Gastroesophageal sphincter (tissue), 4 donors: Measurements from ENCODE around the gene FRMD3. TPM values are rescaled to one million over a fixed set of nuclear protein-coding genes. Genes with fewer than 3 reads are reported as not detected.

ENCODE experiments used
- ATAC-seq: fragments of 150-250 bp; one replicate; pipeline ENCODE4 v1.9.1; 2016; ENCODE audit warnings: mild to moderate bottlenecking, moderate library complexity
- H3K27ac ChIP-seq, 4 donors: fragments of 200-600 bp; sonication (generic) in 3 of 4; 1 replicate in 3 of 4; 2 replicates in 1 of 4; pipeline ENCODE4 v1.5.1; 2016 to 2019
- H3K27me3 ChIP-seq: fragments of 200-600 bp; sonication (generic); one replicate; pipeline ENCODE4 v1.5.1; 2019
- H3K36me3 ChIP-seq, 2 donors: fragments of 200-600 bp; sonication (generic); one replicate each; pipeline ENCODE4 v1.5.1; 2019; ENCODE audit warnings: control low read depth in 1 of 2
- H3K4me1 ChIP-seq, 3 donors: fragments of 200-600 bp; sonication (generic); 1 replicate in 2 of 3; 2 replicates in 1 of 3; pipeline ENCODE4 v1.5.1; 2016 to 2019; ENCODE audit warnings: control low read depth in 2 of 3
- H3K4me3 ChIP-seq, 2 donors: fragments of 200-600 bp; sonication (generic); one replicate each; pipeline ENCODE4 v1.5.1; 2019; ENCODE audit warnings: mild to moderate bottlenecking in 1 of 2, moderate library complexity in 1 of 2
- H3K9me3 ChIP-seq, 3 donors: fragments of 200-600 bp; sonication (generic); one replicate each; pipeline ENCODE4 v1.5.1; 2017 to 2019; ENCODE audit warnings: control low read depth in 2 of 3
- EP300 ChIP-seq: sonication (generic); formaldehyde crosslinking; IDR thresholded peaks from one replicate; pipeline ENCODE4 v1.6.1; 2017; ENCODE audit warnings: antibody characterized with exemption, mild to moderate bottlenecking
- POLR2A ChIP-seq, 2 donors: fragments of 450-650 bp; IDR thresholded peaks; one replicate each; pipeline ENCODE4 v1.6.1; 2017; ENCODE audit warnings: antibody characterized with exemption in 2 of 2, mild to moderate bottlenecking in 2 of 2, moderate library complexity in 1 of 2
- POLR2AphosphoS5 ChIP-seq: sonication (generic); formaldehyde crosslinking; IDR thresholded peaks from one replicate; pipeline ENCODE4 v1.6.1; 2017; ENCODE audit warnings: antibody characterized with exemption
- WGBS, 2 donors: methylation state at CpG; one replicate each; pipeline ENCODE4 v1.1.5; 2018; ENCODE audit warnings: low coverage in 1 of 2; 5-methylcytosine and 5-hydroxymethylcytosine counted together
- total RNA-seq, 4 donors: library from RNA; depleted of rRNA; stranded (reverse); fragments of >200 nt; gene quantifications; one replicate each; pipeline ENCODE4 v1.1.0, GENCODE V29; 2016
- TF ChIP-seq, protein P1 (sequence below), 4 experiments: fragments of 200-600 bp in 2 of 4; fragments of 450-650 bp in 2 of 4; sonication (generic) in 1 of 4; IDR thresholded peaks; one replicate each; pipeline ENCODE4 v1.5.1; 2017 to 2019; ENCODE audit warnings: antibody characterized with exemption in 4 of 4, mild to moderate bottlenecking in 2 of 4, moderate library complexity in 2 of 4

FRMD3 gene
- total RNA-seq, 4 donors from 2014 or later: 6.8 to 15.1 (median 11.3) TPM

DNA sequence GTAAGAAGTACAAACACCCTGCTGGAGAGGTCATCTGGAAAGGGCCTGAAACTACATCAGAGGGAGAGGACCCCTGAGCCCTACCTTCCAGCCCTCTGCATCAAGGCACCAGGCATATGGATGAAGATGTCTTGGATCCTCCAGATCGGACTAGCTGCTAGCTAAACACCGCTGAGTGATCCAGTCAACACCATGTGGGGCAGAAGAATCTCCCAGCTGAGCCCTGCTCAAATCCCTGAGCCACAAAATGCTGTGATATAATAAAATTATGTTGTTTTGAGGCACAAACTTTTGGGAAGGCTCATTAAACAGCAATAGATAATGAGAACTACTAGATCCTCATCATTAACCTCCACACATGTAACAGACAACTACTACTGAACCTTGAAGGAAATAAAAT, 155.2 kb downstream of the FRMD3 start:
- Histone ChIP-seq H3K36me3 (peaks cover 0 to 5% of the 10 kb centered on the region in 2 donors), H3K27me3 (no peaks in the 10 kb centered on the region), H3K27ac (no peak overlapping the region), H3K4me1 (no peaks in the 10 kb centered on the region), H3K4me3 (no peak overlapping the region), H3K9me3 (peaks cover 0 to 26% (median 0%) of the 10 kb centered on the region in 3 donors)
- WGBS, 2 donors: no CpG with 5 or more reads among the region's 2 CpGs
- TF ChIP-seq, protein P1, sequence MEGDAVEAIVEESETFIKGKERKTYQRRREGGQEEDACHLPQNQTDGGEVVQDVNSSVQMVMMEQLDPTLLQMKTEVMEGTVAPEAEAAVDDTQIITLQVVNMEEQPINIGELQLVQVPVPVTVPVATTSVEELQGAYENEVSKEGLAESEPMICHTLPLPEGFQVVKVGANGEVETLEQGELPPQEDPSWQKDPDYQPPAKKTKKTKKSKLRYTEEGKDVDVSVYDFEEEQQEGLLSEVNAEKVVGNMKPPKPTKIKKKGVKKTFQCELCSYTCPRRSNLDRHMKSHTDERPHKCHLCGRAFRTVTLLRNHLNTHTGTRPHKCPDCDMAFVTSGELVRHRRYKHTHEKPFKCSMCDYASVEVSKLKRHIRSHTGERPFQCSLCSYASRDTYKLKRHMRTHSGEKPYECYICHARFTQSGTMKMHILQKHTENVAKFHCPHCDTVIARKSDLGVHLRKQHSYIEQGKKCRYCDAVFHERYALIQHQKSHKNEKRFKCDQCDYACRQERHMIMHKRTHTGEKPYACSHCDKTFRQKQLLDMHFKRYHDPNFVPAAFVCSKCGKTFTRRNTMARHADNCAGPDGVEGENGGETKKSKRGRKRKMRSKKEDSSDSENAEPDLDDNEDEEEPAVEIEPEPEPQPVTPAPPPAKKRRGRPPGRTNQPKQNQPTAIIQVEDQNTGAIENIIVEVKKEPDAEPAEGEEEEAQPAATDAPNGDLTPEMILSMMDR (IDR thresholded peaks at IDR 0.05): no peak
- TF ChIP-seq EP300: no peak
- no peak for TF ChIP-seq POLR2A (IDR thresholded peaks at IDR 0.05)
- TF ChIP-seq POLR2AphosphoS5: no peak
- no peak for ATAC-seq

DNA sequence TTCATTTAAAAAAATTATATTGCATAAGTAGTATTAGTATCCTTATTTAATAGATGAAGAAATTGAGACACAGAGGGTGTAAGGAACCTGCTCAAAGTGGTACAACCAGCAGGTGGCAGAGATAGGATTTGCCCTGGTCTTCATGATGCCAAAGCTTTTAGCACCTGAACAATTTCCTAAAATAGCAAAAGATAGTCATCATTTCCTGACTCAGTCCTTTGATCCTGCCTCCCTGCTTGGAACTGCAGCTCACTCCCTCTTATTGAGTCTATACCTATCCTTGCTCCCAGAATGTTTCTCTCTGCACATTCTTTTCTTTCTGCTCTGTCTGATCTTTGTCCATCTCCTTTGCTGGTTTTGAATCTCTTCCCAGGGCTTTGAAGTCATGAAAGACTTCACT, 155.8 kb downstream of the FRMD3 start:
- H3K27me3 ChIP-seq: no peaks in the 10 kb centered on the region
- peaks cover 0 to 24% (median 0%) of the 10 kb centered on the region in 3 donors for H3K9me3 ChIP-seq
- no peak for ATAC-seq
- H3K36me3 ChIP-seq: peaks cover 0 to 5% of the 10 kb centered on the region in 2 donors
- no peak overlapping the region for H3K27ac ChIP-seq
- TF ChIP-seq POLR2A (IDR thresholded peaks at IDR 0.05) (no peak), POLR2AphosphoS5 (no peak), EP300 (no peak)
- TF ChIP-seq, protein P1 (IDR thresholded peaks at IDR 0.05): no peak
- H3K4me3 ChIP-seq: no peak overlapping the region
- no peaks in the 10 kb centered on the region for H3K4me1 ChIP-seq

DNA sequence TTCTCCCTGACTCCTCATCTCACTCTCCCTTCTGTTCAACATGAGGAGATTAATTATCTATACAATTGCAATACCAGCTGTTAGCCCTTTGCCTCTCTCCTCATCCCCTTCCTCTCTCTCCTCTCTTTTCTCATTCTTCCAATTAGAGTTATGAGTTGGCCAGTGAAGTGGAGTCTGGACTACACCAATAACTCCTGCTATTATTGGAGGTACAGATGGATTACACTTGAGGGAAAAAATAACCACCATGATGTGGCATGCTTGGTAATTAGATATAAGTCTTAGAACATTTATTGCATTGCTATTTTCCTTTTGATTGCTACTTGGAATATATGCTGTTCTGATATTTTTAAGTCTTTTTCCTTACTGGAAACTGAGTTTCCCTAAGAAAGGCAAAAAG, 159.2 kb downstream of the FRMD3 start:
- no peak for ATAC-seq
- TF ChIP-seq POLR2AphosphoS5 (no peak), EP300 (no peak), POLR2A (IDR thresholded peaks at IDR 0.05) (no peak)
- TF ChIP-seq, protein P1 (IDR thresholded peaks at IDR 0.05): no peak
- Histone ChIP-seq H3K4me3 (no peak overlapping the region), H3K27ac (no peak overlapping the region), H3K27me3 (no peaks in the 10 kb centered on the region), H3K36me3 (peaks cover 0 to 5% of the 10 kb centered on the region in 2 donors), H3K4me1 (no peaks in the 10 kb centered on the region), H3K9me3 (peaks cover 0 to 14% (median 0%) of the 10 kb centered on the region in 3 donors)

DNA sequence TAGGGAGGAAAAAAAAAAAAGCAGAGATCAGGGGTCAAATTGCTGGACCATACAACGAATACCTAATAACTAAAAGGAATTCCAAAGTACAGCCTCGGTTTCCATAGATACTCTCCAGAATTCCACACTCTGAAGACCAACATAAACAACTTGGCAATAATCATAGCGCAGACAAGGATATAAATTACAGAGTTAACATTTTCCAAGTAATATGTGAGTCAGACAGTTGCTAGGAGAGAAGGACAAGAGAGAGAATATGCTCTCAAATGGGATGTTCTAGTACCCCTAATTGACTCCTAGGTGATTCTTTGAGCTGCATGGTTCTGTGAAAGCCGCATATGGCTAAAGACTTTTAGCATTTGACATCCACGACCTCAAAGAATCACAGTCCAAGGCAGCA, 165.2 kb downstream of the FRMD3 start:
- Histone ChIP-seq H3K36me3 (no peaks in the 10 kb centered on the region), H3K27me3 (no peaks in the 10 kb centered on the region), H3K27ac (no peak overlapping the region), H3K4me1 (no peaks in the 10 kb centered on the region), H3K4me3 (no peak overlapping the region), H3K9me3 (no peaks in the 10 kb centered on the region)
- 30 to 48% methylated on average over 4 to 5 of the region's 5 CpGs for WGBS, 2 donors
- TF ChIP-seq, protein P1 (IDR thresholded peaks at IDR 0.05): no peak
- TF ChIP-seq EP300 (no peak), POLR2AphosphoS5 (no peak), POLR2A (IDR thresholded peaks at IDR 0.05) (no peak)
- ATAC-seq: no peak

DNA sequence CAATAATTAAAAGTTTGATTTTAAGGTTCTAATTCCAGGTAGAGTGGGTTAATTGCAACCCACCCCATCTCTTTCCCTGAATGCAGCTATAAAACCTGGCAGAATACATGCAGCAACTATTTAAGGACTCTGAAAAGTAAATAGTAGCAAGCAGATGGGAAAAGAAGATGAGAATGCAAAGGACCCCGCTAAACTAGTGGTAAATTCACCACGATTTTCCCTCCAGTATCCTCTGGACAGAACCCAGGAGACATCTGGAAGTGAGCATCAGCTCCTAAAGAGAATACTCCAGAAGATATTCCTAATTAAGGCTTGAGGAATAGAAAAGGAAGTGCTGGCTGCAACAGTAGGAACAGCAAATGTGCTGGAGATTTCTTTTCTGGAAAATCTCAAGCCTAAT, 170.9 kb downstream of the FRMD3 start:
- Histone ChIP-seq H3K27me3 (no peaks in the 10 kb centered on the region), H3K9me3 (no peaks in the 10 kb centered on the region), H3K36me3 (no peaks in the 10 kb centered on the region), H3K4me3 (no peak overlapping the region), H3K27ac (no peak overlapping the region), H3K4me1 (peaks cover 0 to 8% (median 3%) of the 10 kb centered on the region in 3 donors)
- 37 to 64% methylated on average over 2 of the region's 2 CpGs for WGBS, 2 donors
- ATAC-seq: no peak
- TF ChIP-seq POLR2AphosphoS5: no peak
- TF ChIP-seq EP300: no peak
- TF ChIP-seq, protein P1 (IDR thresholded peaks at IDR 0.05): no peak
- TF ChIP-seq POLR2A (IDR thresholded peaks at IDR 0.05): no peak
